Kasumi-1 (cell line): ENCODE data around the gene ADGRL3.
"Not testable (repeated sequence)": the region's sequence is repeated elsewhere in the genome, so short reads cannot be mapped to it uniquely, and the experiment has no call there.

ENCODE experiments used
- DNase-seq, 2 experiments: peaks; one replicate each; lab custom pipeline; 2025; lab: John Stamatoyannopoulos, UW

Gene ADGRL3

GRCh38 chr4:61820136-61820535 is 620.0 kb downstream of the ADGRL3 start:
- no peak for DNase-seq

GRCh38 chr4:61824454-61824853 is 624.3 kb downstream of the ADGRL3 start:
- DNase-seq: no peak

GRCh38 chr4:61827907-61828391 is 627.8 kb downstream of the ADGRL3 start:
- no peak for DNase-seq

- DNase-seq: no peak
These were observed 628.8 kb downstream of the ADGRL3 start for GRCh38 chr4:61828960-61829359.

GRCh38 chr4:61831987-61832386 is 631.9 kb downstream of the ADGRL3 start:
- DNase-seq: no peak

- DNase-seq: no peak
These were observed 637.3 kb downstream of the ADGRL3 start for GRCh38 chr4:61837395-61837794.

- DNase-seq: no peak
These were observed 637.9 kb downstream of the ADGRL3 start for GRCh38 chr4:61838072-61838471.

- DNase-seq: no peak
These were observed 641.6 kb downstream of the ADGRL3 start for GRCh38 chr4:61841714-61842113.

GRCh38 chr4:61851126-61851525 is 651.0 kb downstream of the ADGRL3 start:
- DNase-seq: no peak

- DNase-seq: not testable (repeated sequence)
These were observed 652.0 kb downstream of the ADGRL3 start for GRCh38 chr4:61852105-61852504.

- no peak for DNase-seq
These were observed 652.9 kb downstream of the ADGRL3 start for GRCh38 chr4:61853041-61853440.

- no peak for DNase-seq
These were observed 660.2 kb downstream of the ADGRL3 start for GRCh38 chr4:61860376-61860775.

- no peak for DNase-seq
These were observed 664.2 kb downstream of the ADGRL3 start for GRCh38 chr4:61864286-61864685.

GRCh38 chr4:61866378-61867030 is 666.4 kb downstream of the ADGRL3 start:
- no peak for DNase-seq

GRCh38 chr4:61872983-61873382 is 672.9 kb downstream of the ADGRL3 start:
- no peak for DNase-seq

GRCh38 chr4:61877266-61877665 is 677.1 kb downstream of the ADGRL3 start:
- DNase-seq: no peak

- peak; percentile 79 to 80 for DNase-seq
These were observed 677.8 kb downstream of the ADGRL3 start for GRCh38 chr4:61877893-61878292.

- DNase-seq: no peak
These were observed 682.3 kb downstream of the ADGRL3 start for GRCh38 chr4:61882381-61882780.

GRCh38 chr4:61886131-61886530 is 686.0 kb downstream of the ADGRL3 start:
- peak in 1 of 2 experiments; percentile 8 for DNase-seq

- DNase-seq: no peak
These were observed 689.0 kb downstream of the ADGRL3 start for GRCh38 chr4:61889117-61889516.

- DNase-seq: no peak
These were observed 690.2 kb downstream of the ADGRL3 start for GRCh38 chr4:61890321-61890720.

- no peak for DNase-seq
These were observed 691.8 kb downstream of the ADGRL3 start for GRCh38 chr4:61891953-61892352.

GRCh38 chr4:61896634-61897033 is 696.5 kb downstream of the ADGRL3 start:
- no peak for DNase-seq

- no peak for DNase-seq
These were observed 708.9 kb downstream of the ADGRL3 start for GRCh38 chr4:61909031-61909430.
